CD4-positive, CD25-positive, alpha-beta regulatory T cell (primary cell): Measurements from ENCODE around the gene ERGIC3. TPM values are rescaled to one million over a fixed set of nuclear protein-coding genes. Genes with fewer than 3 reads are reported as not detected.

Source experiments
- ATAC-seq, 2 donors: fragments of 150-1000 bp; cut with Tn5 transposase; one replicate each; pipeline ENCODE4 v1.10.0; 2021; ENCODE audit warnings: low read depth in 2 of 2, moderate number of reproducible peaks in 2 of 2, moderate library complexity in 1 of 2
- DNase-seq, 3 donors: peaks; one replicate each; pipeline versions ENCODE4 v3.0.0 to v3.0.0-alpha.2; 2012 to 2022; ENCODE audit warnings: mixed read lengths in 1 of 3
- H3K27ac ChIP-seq: one replicate; pipeline ENCODE4 v1.7.0; 2013; ENCODE audit warnings: mild to moderate bottlenecking, low read length; ENCODE audit not compliant: insufficient read depth, poor library complexity, severe bottlenecking
- H3K27me3 ChIP-seq: one replicate; pipeline ENCODE4 v1.7.0; 2013; ENCODE audit warnings: low read length; ENCODE audit not compliant: control insufficient read depth, insufficient read depth
- H3K36me3 ChIP-seq: one replicate; pipeline ENCODE4 v1.7.0; 2013; ENCODE audit warnings: mild to moderate bottlenecking, low read length, moderate library complexity; ENCODE audit not compliant: control insufficient read depth, insufficient read depth
- H3K4me1 ChIP-seq: 2 replicates; pipeline ENCODE4 v1.7.0; 2013; ENCODE audit warnings: mild to moderate bottlenecking, low read length; ENCODE audit not compliant: insufficient read depth, control insufficient read depth, poor library complexity, severe bottlenecking
- H3K4me3 ChIP-seq: one replicate; pipeline ENCODE4 v1.7.0; 2013; ENCODE audit warnings: low read depth, mild to moderate bottlenecking, low read length, moderate library complexity
- H3K9me3 ChIP-seq, 2 experiments: 1 replicate in 1 of 2; 2 replicates in 1 of 2; pipeline ENCODE4 v1.7.0; 2013; ENCODE audit warnings: low read length in 2 of 2, mild to moderate bottlenecking in 1 of 2, moderate library complexity in 1 of 2; ENCODE audit not compliant: control insufficient read depth in 2 of 2
- H3K27ac Mint-ChIP-seq, 3 donors: one replicate each; pipeline ENCODE4 v1.8.0; 2020 to 2022; ENCODE audit warnings: mild to moderate bottlenecking in 3 of 3, mixed read lengths in 3 of 3, moderate library complexity in 2 of 3
- H3K27me3 Mint-ChIP-seq: one replicate; pipeline ENCODE4 v1.8.0; 2022; ENCODE audit warnings: mild to moderate bottlenecking, mixed read lengths
- H3K36me3 Mint-ChIP-seq: one replicate; pipeline ENCODE4 v1.8.0; 2020; ENCODE audit warnings: mixed read lengths
- H3K4me1 Mint-ChIP-seq, 4 donors: one replicate each; pipeline ENCODE4 v1.8.0; 2020 to 2022; ENCODE audit warnings: mixed read lengths in 4 of 4, mild to moderate bottlenecking in 1 of 4
- H3K4me3 Mint-ChIP-seq, 4 donors: one replicate each; pipeline ENCODE4 v1.8.0; 2020 to 2022; ENCODE audit warnings: mild to moderate bottlenecking in 4 of 4, mixed read lengths in 4 of 4, moderate library complexity in 3 of 4
- H3K9me3 Mint-ChIP-seq, 7 donors: one replicate each; pipeline ENCODE4 v1.8.0; 2020 to 2022; ENCODE audit warnings: mixed read lengths in 7 of 7, mild to moderate bottlenecking in 3 of 7, moderate library complexity in 2 of 7
- polyA plus RNA-seq, 4 donors: library from polyadenylated mRNA; unstranded; fragments of 300-500 nt; fragmentation: Illumina TruSeq; gene quantifications; one replicate each; pipeline ENCODE4 v1.2.3, GENCODE V29; 2021
- total RNA-seq: library from RNA; stranded (reverse); gene quantifications from one replicate; pipeline ENCODE4 v1.2.3, GENCODE V29; 2022

The ERGIC3 gene
- total and polyA plus RNA-seq, 5 donors from 2014 or later: 121 to 138 (median 132) TPM

DNA sequence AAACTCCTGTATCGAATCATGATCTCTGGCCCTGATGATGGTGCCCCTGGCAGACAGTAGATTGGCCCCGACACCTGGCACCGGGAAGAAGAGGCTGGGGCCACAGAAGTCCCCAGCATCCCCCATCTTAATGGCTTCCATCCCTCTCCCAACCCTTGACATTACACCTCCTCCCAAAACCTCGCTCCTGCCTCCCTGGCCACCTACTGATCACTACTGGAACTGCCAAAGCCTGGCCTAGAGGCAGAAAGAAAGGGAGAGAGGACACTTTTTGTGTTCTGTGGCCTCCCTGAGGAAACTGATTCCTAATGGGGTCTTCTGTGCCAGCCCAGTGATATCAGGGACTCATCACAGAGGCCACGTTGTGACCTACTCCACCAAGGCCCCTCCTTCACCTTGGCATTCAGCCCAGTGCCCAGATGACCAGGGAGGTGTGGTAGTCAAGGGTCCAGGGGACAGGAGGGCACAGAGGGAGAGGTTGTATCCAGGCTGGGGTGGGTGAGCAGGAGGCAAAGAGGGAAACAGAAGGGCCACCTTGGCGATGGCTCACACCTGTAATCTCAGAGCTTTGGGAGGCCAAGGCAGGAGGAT, 18.5 kb upstream of the ERGIC3 start:
- DNase-seq: peak in 2 of 3 donors; percentile 12 to 19
- Histone ChIP-seq H3K36me3 (no peaks in the 10 kb centered on the region), H3K9me3 (no peaks in the 10 kb centered on the region), H3K27ac (no peak overlapping the region), H3K4me3 (no peak overlapping the region), H3K27me3 (no peaks in the 10 kb centered on the region), H3K4me1 (no peaks in the 10 kb centered on the region)
- ATAC-seq: peak in 1 of 2 donors; percentile 52
- no peaks in the 10 kb centered on the region for H3K36me3 Mint-ChIP-seq
- peaks cover 0 to 2% (median 0%) of the 10 kb centered on the region in 7 donors for H3K9me3 Mint-ChIP-seq
- H3K27ac Mint-ChIP-seq: peak overlapping the region in 1 of 3 donors; percentile 49
- H3K4me1 Mint-ChIP-seq: no peaks in the 10 kb centered on the region
- no peak overlapping the region for H3K4me3 Mint-ChIP-seq
- H3K27me3 Mint-ChIP-seq: no peaks in the 10 kb centered on the region

DNA sequence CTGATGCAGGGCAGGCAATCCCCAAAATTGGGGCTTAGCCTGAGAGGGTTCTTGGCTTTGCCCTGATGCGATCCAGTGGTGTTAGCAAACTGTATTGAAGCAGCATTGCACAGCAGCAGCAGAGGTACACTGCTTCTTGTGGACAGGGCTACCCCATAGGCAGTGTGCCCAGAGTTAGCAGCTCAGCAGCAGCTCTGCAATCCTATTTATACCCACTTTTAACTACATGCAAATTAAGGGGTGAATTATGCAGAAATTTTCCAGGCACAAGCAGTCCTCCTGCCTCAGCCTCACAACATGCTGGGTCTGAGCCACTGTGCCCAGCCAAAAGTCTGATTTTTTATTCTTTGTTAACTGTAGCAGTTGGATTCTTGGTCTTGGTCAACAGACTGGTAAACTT, 16.2 kb upstream of the ERGIC3 start:
- H3K4me1 Mint-ChIP-seq: no peaks in the 10 kb centered on the region
- peaks cover 0 to 2% (median 0%) of the 10 kb centered on the region in 7 donors for H3K9me3 Mint-ChIP-seq
- no peaks in the 10 kb centered on the region for H3K36me3 ChIP-seq
- H3K27me3 Mint-ChIP-seq: no peaks in the 10 kb centered on the region
- no peaks in the 10 kb centered on the region for H3K36me3 Mint-ChIP-seq
- H3K27me3 ChIP-seq: no peaks in the 10 kb centered on the region
- no peak overlapping the region for H3K4me3 ChIP-seq
- ATAC-seq: no peak
- DNase-seq: no peak
- H3K4me3 Mint-ChIP-seq: no peak overlapping the region
- H3K9me3 ChIP-seq: no peaks in the 10 kb centered on the region
- peak overlapping the region in 1 of 3 donors; percentile 51 for H3K27ac Mint-ChIP-seq
- no peaks in the 10 kb centered on the region for H3K4me1 ChIP-seq
- H3K27ac ChIP-seq: no peak overlapping the region

DNA sequence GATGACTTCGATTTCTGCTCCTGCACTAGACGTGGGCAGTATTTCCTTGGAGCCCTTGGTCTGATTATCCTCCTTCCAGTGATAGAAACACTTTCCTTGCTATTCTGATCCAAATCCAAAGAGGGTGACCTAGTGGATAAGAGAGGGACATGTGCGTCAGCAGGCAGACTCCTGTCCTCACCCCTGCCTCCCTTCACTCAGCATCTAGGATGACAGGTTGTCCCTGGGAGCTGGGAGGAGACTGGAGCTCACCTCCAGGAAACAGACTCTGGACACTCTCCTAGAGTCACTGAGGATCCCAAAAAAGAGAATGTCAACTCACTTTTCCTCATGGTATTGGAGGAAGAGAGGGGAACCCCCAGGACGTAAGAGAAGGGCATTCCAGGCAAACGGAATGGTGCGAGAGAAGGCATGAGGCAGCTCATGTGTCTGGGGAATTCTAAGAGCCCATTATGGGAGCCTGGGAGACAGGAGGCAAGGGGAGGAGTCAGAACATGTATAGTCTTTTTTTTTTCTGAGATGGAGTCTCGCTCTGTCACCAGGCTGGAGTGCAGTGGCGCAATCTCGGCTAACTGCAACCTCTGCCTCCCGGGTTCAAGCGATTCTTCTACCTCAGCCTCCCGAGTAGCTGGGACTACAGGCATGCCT, 14.6 kb upstream of the ERGIC3 start:
- no peaks in the 10 kb centered on the region for H3K4me1 Mint-ChIP-seq
- DNase-seq (no peak), ATAC-seq (no peak)

DNA sequence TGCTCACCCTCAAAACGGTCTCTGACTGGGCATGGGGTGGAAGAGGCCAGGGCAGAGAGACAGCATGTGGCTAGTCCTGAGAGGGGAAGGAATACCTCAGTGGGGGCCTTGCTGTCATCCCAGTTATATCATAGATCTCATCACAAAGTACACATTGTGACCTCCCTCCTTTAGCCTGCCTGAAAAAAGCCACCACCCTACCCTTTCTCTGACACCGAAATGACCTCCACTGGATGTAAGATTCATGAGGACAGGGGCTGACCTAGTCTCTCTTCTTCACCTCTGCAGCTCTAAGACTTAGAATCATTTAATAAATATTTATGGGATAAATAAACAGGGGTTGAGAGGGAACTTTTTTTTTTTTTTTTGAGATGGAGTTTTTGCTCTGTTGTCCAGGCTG, 12.3 kb upstream of the ERGIC3 start, which contains the start of gene C20orf173:
TSS of gene C20orf173 (minus strand) at position 101 of the 400 bp plus-strand sequence. CDS start 279 bp downstream, outside the sequence.
- H3K27ac Mint-ChIP-seq: no peak within 1 kb of the TSS
- Histone ChIP-seq H3K36me3 (no peaks in the 10 kb centered on the region), H3K4me3 (no peak within 1 kb of the TSS), H3K9me3 (no peaks in the 10 kb centered on the region), H3K27me3 (no peaks in the 10 kb centered on the region), H3K27ac (no peak within 1 kb of the TSS), H3K4me1 (no peaks in the 10 kb centered on the region)
- H3K27me3 Mint-ChIP-seq: peaks cover 5% of the 10 kb centered on the region
- ATAC-seq (no peak), DNase-seq (no peak)
- H3K4me1 Mint-ChIP-seq: no peaks in the 10 kb centered on the region
- peaks cover 0 to 4% (median 0%) of the 10 kb centered on the region in 7 donors for H3K9me3 Mint-ChIP-seq
- no peaks in the 10 kb centered on the region for H3K36me3 Mint-ChIP-seq
- peak within 1 kb of the TSS in 1 of 4 donors; percentile 19 for H3K4me3 Mint-ChIP-seq

More for the DNA sequence above, 14.6 kb upstream of the ERGIC3 start:
- Histone ChIP-seq H3K27ac (no peak overlapping the region), H3K36me3 (no peaks in the 10 kb centered on the region), H3K9me3 (no peaks in the 10 kb centered on the region), H3K4me3 (no peak overlapping the region), H3K4me1 (no peaks in the 10 kb centered on the region), H3K27me3 (no peaks in the 10 kb centered on the region)
- H3K27me3 Mint-ChIP-seq: no peaks in the 10 kb centered on the region
- peaks cover 0 to 2% (median 0%) of the 10 kb centered on the region in 7 donors for H3K9me3 Mint-ChIP-seq
- H3K27ac Mint-ChIP-seq: no peak overlapping the region
- no peaks in the 10 kb centered on the region for H3K36me3 Mint-ChIP-seq
- no peak overlapping the region for H3K4me3 Mint-ChIP-seq

DNA sequence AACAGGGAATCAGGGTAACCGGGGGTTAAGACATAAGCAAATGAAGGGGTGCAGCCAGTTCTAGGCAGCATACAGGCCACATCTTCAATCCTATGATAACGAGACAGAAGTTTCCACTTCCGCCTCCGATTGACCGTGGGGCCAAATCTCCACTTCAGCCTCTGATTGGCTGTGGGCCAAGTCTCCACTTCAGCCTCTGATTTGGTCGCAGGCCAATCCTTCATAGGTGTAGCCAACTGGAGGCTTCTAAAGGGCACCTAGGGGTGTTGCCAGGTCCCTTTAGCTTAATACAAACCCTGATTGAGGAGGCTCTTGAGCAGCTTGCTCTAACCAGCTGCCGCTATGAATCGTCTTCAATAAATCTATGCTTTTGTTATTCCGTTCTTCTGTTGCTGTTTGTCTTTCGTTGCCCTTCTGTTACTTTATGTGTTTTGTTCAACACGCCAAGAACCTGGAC, 2.1 kb upstream of the ERGIC3 start:
- H3K4me1 ChIP-seq: peaks cover 13% of the 10 kb centered on the region
- H3K4me3 Mint-ChIP-seq: peak overlapping the region in 1 of 4 donors; percentile 69

DNA sequence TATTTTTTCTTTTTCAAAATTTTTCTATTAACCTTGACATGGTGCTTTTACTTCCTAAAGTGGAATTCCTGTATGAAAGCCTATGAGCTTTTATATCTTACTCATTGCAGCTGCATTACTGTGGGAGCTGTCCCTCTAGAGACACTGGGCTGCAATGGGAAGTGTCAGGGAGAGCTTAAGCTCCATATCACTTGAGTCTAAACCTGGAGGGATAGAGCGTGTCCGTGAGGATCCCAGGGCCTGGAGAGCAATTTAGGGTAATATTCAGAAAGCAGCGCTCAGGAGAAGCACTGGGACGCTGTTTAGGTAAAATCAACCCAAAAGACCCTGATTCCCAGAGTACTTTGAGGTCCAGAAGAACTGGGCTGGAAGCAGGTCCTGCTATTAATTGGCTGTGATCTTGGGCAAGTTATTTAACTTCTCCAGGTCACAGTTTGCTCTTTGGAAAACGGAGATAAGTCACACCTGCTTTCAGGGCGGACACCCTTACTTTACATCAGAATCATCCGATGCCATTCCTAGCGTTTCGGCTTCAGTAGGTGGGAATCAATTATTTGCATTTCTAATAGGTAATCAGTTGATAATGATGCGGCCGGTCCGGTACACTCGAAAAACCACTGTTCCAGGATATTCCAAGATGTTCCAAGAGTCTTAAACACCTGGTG, 628 bp upstream of the ERGIC3 start:
- peak overlapping the region; percentile 81 for H3K27ac ChIP-seq
- Mint-ChIP-seq H3K27ac (peak overlapping the region; percentile 79 to 92 (median 84)), H3K9me3 (no peaks in the 10 kb centered on the region)

More for the DNA sequence above, 2.1 kb upstream of the ERGIC3 start:
- Histone ChIP-seq H3K36me3 (no peaks in the 10 kb centered on the region), H3K9me3 (no peaks in the 10 kb centered on the region), H3K27ac (no peak overlapping the region), H3K4me3 (no peak overlapping the region), H3K27me3 (no peaks in the 10 kb centered on the region)
- DNase-seq (peak in 2 of 3 donors; percentile 16 to 41), ATAC-seq (peak in 1 of 2 donors; percentile 16)
- H3K36me3 Mint-ChIP-seq: peaks cover 6% of the 10 kb centered on the region
- H3K27ac Mint-ChIP-seq: no peak overlapping the region
- peaks cover 5 to 31% (median 21%) of the 10 kb centered on the region in 4 donors for H3K4me1 Mint-ChIP-seq
- no peaks in the 10 kb centered on the region for H3K9me3 Mint-ChIP-seq
- H3K27me3 Mint-ChIP-seq: no peaks in the 10 kb centered on the region

DNA sequence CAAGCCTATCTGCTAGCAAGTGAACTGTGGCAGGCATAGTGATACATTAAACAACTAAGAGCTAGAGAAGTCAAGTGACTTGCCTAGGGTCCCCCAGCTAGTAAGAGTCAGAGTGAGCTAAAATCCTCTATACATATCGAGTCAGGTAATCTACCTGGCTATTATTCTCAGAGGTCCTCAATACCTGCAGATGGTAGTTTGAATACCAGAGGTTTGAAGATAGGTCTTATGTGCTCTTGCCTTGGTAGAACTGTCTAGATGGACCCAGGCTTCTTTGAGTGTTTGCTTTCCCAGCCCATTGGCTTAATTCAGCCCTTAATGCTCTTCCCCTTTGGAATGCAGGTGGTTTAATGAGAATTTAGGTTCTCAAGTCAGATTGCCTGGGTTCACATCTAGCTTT, 1.1 kb downstream of the ERGIC3 start:
- H3K27me3 Mint-ChIP-seq: no peaks in the 10 kb centered on the region
- H3K4me3 ChIP-seq: no peak overlapping the region
- no peak for ATAC-seq
- H3K4me1 Mint-ChIP-seq: peaks cover 5 to 31% (median 21%) of the 10 kb centered on the region in 4 donors
- peaks cover 13% of the 10 kb centered on the region for H3K4me1 ChIP-seq
- no peak overlapping the region for H3K27ac ChIP-seq
- H3K27ac Mint-ChIP-seq: peak overlapping the region; percentile 46 to 84 (median 56)
- no peaks in the 10 kb centered on the region for H3K9me3 ChIP-seq
- peaks cover 5% of the 10 kb centered on the region for H3K36me3 ChIP-seq
- no peaks in the 10 kb centered on the region for H3K27me3 ChIP-seq
- no peak for DNase-seq
- H3K36me3 Mint-ChIP-seq: peaks cover 6% of the 10 kb centered on the region
- H3K4me3 Mint-ChIP-seq: peak overlapping the region; percentile 88 to 97 (median 92)
- H3K9me3 Mint-ChIP-seq: no peaks in the 10 kb centered on the region

More for the DNA sequence above, 628 bp upstream of the ERGIC3 start:
- Mint-ChIP-seq H3K4me3 (peak overlapping the region; percentile 88 to 97 (median 92)), H3K27me3 (no peaks in the 10 kb centered on the region), H3K4me1 (peaks cover 5 to 31% (median 21%) of the 10 kb centered on the region in 4 donors), H3K36me3 (peaks cover 6% of the 10 kb centered on the region)
- no peak for ATAC-seq
- DNase-seq: no peak
- peaks cover 13% of the 10 kb centered on the region for H3K4me1 ChIP-seq
- peak overlapping the region; percentile 62 for H3K4me3 ChIP-seq
- H3K36me3 ChIP-seq: no peaks in the 10 kb centered on the region
- H3K27me3 ChIP-seq: no peaks in the 10 kb centered on the region
- no peaks in the 10 kb centered on the region for H3K9me3 ChIP-seq
